Measurements from ENCODE around the gene BEAN1. TPM values are rescaled to one million over a fixed set of nuclear protein-coding genes. Genes with fewer than 3 reads are reported as not detected.

BEAN1 gene
- total and polyA plus RNA-seq, 7 donors = 0.35 to 0.41 TPM; not detected in 5

DNA sequence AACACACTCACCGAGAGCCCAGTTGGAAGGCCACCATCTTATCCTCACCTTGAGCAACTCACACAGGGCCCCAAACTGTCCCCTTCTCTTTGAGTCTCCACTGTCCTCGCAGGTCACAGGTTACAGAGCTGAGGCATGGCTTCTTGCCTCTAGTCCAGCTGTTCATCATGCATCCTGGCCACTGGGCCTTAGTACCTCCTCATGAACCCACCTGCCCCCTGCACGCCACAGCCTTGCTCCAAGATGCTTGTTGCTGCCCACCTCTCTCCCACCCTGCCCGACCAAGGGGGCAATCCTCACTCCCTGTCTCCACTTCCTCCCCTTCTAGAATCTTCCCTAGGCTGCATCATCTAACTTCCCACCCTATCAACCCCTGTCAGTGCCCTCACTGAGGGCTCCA, 43.5 kb upstream of the BEAN1 start:
- intact Hi-C loops (cut with DNase I) = no loop called here
- peak; percentile 56 for DNase-seq
- H3K36me3 ChIP-seq = no peaks in the 10 kb centered on the region

GRCh38 chr16:66385415-66385814, 41.7 kb upstream of the BEAN1 start:
- Histone ChIP-seq H3K9me3 (no peaks in the 10 kb centered on the region), H3K27me3 (no peaks in the 10 kb centered on the region), H3K4me3 (no peak overlapping the region), H3K36me3 (no peaks in the 10 kb centered on the region), H3K4me1 (no peaks in the 10 kb centered on the region), H3K27ac (no peak overlapping the region)
- 94% methylated on average over 4 of the region's 4 CpGs for WGBS, 2 donors
- DNase-seq = no peak
- intact Hi-C loops (cut with DNase I) = no loop called here
- TF ChIP-seq, protein P1, sequence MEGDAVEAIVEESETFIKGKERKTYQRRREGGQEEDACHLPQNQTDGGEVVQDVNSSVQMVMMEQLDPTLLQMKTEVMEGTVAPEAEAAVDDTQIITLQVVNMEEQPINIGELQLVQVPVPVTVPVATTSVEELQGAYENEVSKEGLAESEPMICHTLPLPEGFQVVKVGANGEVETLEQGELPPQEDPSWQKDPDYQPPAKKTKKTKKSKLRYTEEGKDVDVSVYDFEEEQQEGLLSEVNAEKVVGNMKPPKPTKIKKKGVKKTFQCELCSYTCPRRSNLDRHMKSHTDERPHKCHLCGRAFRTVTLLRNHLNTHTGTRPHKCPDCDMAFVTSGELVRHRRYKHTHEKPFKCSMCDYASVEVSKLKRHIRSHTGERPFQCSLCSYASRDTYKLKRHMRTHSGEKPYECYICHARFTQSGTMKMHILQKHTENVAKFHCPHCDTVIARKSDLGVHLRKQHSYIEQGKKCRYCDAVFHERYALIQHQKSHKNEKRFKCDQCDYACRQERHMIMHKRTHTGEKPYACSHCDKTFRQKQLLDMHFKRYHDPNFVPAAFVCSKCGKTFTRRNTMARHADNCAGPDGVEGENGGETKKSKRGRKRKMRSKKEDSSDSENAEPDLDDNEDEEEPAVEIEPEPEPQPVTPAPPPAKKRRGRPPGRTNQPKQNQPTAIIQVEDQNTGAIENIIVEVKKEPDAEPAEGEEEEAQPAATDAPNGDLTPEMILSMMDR (IDR thresholded peaks at IDR 0.05) = no peak
- no peak for TF ChIP-seq POLR2A (IDR thresholded peaks at IDR 0.05)
- no peak for TF ChIP-seq POLR2AphosphoS5 (IDR thresholded peaks at IDR 0.05)

More for the DNA sequence above, 43.5 kb upstream of the BEAN1 start:
- WGBS, 2 donors = 84 to 86% methylated on average over 4 of the region's 4 CpGs
- TF ChIP-seq POLR2AphosphoS5 (IDR thresholded peaks at IDR 0.05) (no peak), POLR2A (IDR thresholded peaks at IDR 0.05) (no peak), EP300 (IDR thresholded peaks at IDR 0.05) (no peak)
- TF ChIP-seq, protein P1 (IDR thresholded peaks at IDR 0.05) = no peak
- H3K27ac ChIP-seq = peak overlapping the region in 2 of 4 donors; percentile 7 to 63
- no peaks in the 10 kb centered on the region for H3K9me3 ChIP-seq
- H3K27me3 ChIP-seq = no peaks in the 10 kb centered on the region
- H3K4me3 ChIP-seq = no peak overlapping the region
- no peaks in the 10 kb centered on the region for H3K4me1 ChIP-seq

- no peak for TF ChIP-seq POLR2A (IDR thresholded peaks at IDR 0.05)
- TF ChIP-seq, protein P1 (IDR thresholded peaks at IDR 0.05) = no peak
- no peak for TF ChIP-seq EP300 (IDR thresholded peaks at IDR 0.05)
- TF ChIP-seq POLR2AphosphoS5 (IDR thresholded peaks at IDR 0.05) = no peak
- no peaks in the 10 kb centered on the region for H3K9me3 ChIP-seq
- DNase-seq = peak; percentile 40
- no peak overlapping the region for H3K27ac ChIP-seq
- no peaks in the 10 kb centered on the region for H3K4me1 ChIP-seq
- H3K4me3 ChIP-seq = no peak overlapping the region
- WGBS, 2 donors = 88 to 89% methylated on average over 20 of the region's 20 CpGs
- intact Hi-C loops (cut with DNase I) = no loop called here
- no peaks in the 10 kb centered on the region for H3K36me3 ChIP-seq
- no peaks in the 10 kb centered on the region for H3K27me3 ChIP-seq
These were observed 40.2 kb upstream of the BEAN1 start for GRCh38 chr16:66386629-66387622.

GRCh38 chr16:66387817-66388332, 39.2 kb upstream of the BEAN1 start:
- no peak for TF ChIP-seq POLR2AphosphoS5 (IDR thresholded peaks at IDR 0.05)
- TF ChIP-seq, protein P1 (IDR thresholded peaks at IDR 0.05) = no peak
- no peak for TF ChIP-seq EP300 (IDR thresholded peaks at IDR 0.05)
- no peak for TF ChIP-seq POLR2A (IDR thresholded peaks at IDR 0.05)
- 71 to 86% methylated on average over 2 of the region's 2 CpGs for WGBS, 2 donors
- DNase-seq = peak; percentile 39
- H3K36me3 ChIP-seq = no peaks in the 10 kb centered on the region
- H3K4me3 ChIP-seq = no peak overlapping the region
- intact Hi-C loops (cut with DNase I) = no loop called here
- no peaks in the 10 kb centered on the region for H3K27me3 ChIP-seq
- no peaks in the 10 kb centered on the region for H3K4me1 ChIP-seq
- no peaks in the 10 kb centered on the region for H3K9me3 ChIP-seq
- H3K27ac ChIP-seq = no peak overlapping the region
